Natural killer cell (primary cell): ENCODE data around the gene ZNF366. TPM values are rescaled to one million over a fixed set of nuclear protein-coding genes. Genes with fewer than 3 reads are reported as not detected.

Experiments
- ATAC-seq, 3 donors: fragments of 150-1000 bp in 2 of 3; fragments of 200-7000 bp in 1 of 3; cut with Tn5 transposase; 1 replicate in 1 of 3; 2 replicates in 2 of 3; pipeline ENCODE4 v1.10.0; 2021; ENCODE audit warnings: mild to moderate bottlenecking in 2 of 3, moderate library complexity in 2 of 3
- DNase-seq, 2 donors: peaks; one replicate each; pipeline versions ENCODE4 v3.0.0 to v3.0.0-alpha.2; 2013 to 2021; ENCODE audit warnings: mixed read lengths in 1 of 2
- H3K27ac ChIP-seq: one replicate; pipeline ENCODE4 v1.5.1; 2013; ENCODE audit warnings: mild to moderate bottlenecking, low read length
- H3K27me3 ChIP-seq: one replicate; pipeline ENCODE4 v1.6.1; 2013; ENCODE audit warnings: low read length; ENCODE audit not compliant: control insufficient read depth, insufficient read depth
- H3K36me3 ChIP-seq: one replicate; pipeline ENCODE4 v1.6.1; 2013; ENCODE audit warnings: low read length; ENCODE audit not compliant: control insufficient read depth, insufficient read depth
- H3K4me1 ChIP-seq: one replicate; pipeline ENCODE4 v1.6.1; 2013; ENCODE audit warnings: low read length; ENCODE audit not compliant: control insufficient read depth, insufficient read depth
- H3K4me3 ChIP-seq: one replicate; pipeline ENCODE4 v1.5.1; 2013; ENCODE audit warnings: low read length
- H3K9me3 ChIP-seq: one replicate; pipeline ENCODE4 v1.6.1; 2013; ENCODE audit warnings: low read length; ENCODE audit not compliant: control insufficient read depth, insufficient read depth
- H3K27ac Mint-ChIP-seq, 2 donors: one replicate each; pipeline ENCODE4 v1.8.0; 2022; ENCODE audit warnings: mild to moderate bottlenecking in 2 of 2, mixed read lengths in 2 of 2, moderate library complexity in 1 of 2
- H3K27me3 Mint-ChIP-seq, 2 donors: one replicate each; pipeline ENCODE4 v1.8.0; 2022; ENCODE audit warnings: low read depth in 2 of 2, mixed read lengths in 2 of 2
- H3K36me3 Mint-ChIP-seq: one replicate; pipeline ENCODE4 v1.8.0; 2022; ENCODE audit warnings: mixed read lengths
- H3K4me1 Mint-ChIP-seq, 2 donors: one replicate each; pipeline ENCODE4 v1.8.0; 2022; ENCODE audit warnings: mixed read lengths in 2 of 2
- H3K4me3 Mint-ChIP-seq: one replicate; pipeline ENCODE4 v1.8.0; 2022; ENCODE audit warnings: mild to moderate bottlenecking, moderate library complexity, mixed read lengths
- H3K9me3 Mint-ChIP-seq, 2 donors: one replicate each; pipeline ENCODE4 v1.8.0; 2022; ENCODE audit warnings: mixed read lengths in 2 of 2
- WGBS: methylation state at CpG from one replicate; pipeline ENCODE4 v1.1.7; 2013; ENCODE audit warnings: missing lambda C conversion rate; ENCODE audit not compliant: insufficient coverage; 5-methylcytosine and 5-hydroxymethylcytosine counted together
- intact Hi-C: fragments of 100-400 bp; cut with micrococcal nuclease; formaldehyde crosslinking; loops from one replicate; pipeline ENCODE4 v1.14.2; 2022
- total RNA-seq, 4 donors: library from RNA; stranded (reverse); fragments of 120-200 nt in 1 of 4; gene quantifications; one replicate each; pipeline versions ENCODE4 v1.2.3 to v1.2.4, GENCODE V29; 2013 to 2022
- TF ChIP-seq, protein P1 (sequence below): fragments of 200-600 bp; IDR thresholded peaks from one replicate; pipeline ENCODE4 v1.8.0; 2022; ENCODE audit warnings: antibody characterized with exemption

The ZNF366 gene
- total RNA-seq, 3 donors from 2014 or later (not counting 1 experiment from before 2014, with no cell fraction given), result 0.54 TPM; not detected in 2

DNA sequence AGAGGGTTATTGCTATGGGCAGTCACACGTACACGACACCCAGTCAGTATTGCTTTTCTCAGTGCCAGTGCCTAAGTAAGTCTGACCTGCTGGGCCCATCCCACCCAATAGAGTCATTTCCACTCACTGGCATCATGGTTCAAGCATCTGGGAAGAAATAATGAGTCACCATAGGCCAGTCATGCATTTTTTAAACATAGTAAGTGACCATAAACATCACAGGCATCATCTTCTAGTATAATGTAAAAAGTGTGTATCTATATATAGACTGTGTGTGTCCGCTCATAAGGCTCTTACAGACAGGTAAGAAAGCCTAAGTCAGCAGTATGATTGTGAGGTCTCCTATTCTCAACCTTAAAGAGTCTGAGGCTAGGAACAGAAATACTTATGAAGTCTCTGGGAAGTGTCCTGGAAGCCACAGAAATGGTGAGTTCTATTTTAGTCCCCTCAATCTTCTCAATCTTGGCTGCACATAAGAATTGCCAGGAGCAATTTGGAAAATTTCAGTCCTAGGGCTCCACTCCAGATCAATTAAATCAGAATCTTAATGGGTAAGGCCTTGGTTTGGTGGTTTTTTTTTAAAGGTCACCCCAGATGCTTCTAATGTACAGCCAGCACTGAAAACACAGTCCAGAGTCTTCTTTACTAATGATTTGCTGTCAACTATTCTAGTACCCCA is 65.2 kb downstream of the ZNF366 start:
- no peak for ATAC-seq
- intact Hi-C loops, result no loop called here
- TF ChIP-seq, protein P1, sequence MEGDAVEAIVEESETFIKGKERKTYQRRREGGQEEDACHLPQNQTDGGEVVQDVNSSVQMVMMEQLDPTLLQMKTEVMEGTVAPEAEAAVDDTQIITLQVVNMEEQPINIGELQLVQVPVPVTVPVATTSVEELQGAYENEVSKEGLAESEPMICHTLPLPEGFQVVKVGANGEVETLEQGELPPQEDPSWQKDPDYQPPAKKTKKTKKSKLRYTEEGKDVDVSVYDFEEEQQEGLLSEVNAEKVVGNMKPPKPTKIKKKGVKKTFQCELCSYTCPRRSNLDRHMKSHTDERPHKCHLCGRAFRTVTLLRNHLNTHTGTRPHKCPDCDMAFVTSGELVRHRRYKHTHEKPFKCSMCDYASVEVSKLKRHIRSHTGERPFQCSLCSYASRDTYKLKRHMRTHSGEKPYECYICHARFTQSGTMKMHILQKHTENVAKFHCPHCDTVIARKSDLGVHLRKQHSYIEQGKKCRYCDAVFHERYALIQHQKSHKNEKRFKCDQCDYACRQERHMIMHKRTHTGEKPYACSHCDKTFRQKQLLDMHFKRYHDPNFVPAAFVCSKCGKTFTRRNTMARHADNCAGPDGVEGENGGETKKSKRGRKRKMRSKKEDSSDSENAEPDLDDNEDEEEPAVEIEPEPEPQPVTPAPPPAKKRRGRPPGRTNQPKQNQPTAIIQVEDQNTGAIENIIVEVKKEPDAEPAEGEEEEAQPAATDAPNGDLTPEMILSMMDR, result no peak

DNA sequence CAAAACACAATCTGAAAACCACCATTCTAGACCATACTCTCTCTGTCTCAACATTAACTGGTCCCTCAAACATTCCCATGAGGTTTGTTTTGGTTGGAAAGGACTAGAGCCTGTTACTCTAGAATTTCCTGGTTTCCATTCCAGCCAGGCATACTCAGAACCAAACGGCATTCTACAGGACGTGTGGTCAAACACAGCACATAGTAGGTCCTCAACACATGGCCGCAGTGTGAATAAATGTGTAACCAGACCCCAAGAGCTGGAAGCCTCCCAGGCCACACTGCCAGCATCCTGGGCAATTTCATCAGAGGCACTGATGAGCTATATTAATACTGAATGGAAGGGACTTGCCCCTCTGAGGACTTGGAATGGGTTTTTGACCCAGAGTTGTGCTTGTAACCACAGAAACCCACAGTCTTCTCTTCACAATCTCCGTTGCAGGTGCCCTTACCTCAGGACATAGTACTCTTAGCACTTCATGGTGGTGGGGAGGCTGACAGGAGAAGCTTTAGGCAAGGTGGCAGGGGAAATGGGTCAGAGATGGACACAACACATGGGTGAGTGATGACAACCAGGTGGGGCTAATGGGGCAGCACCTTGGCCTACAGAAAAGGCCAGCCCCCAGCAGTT is 66.0 kb downstream of the ZNF366 start:
- H3K36me3 ChIP-seq, result no peaks in the 10 kb centered on the region
- Mint-ChIP-seq H3K4me3 (no peak overlapping the region), H3K27ac (no peak overlapping the region), H3K4me1 (no peaks in the 10 kb centered on the region), H3K9me3 (peaks cover 0 to 2% of the 10 kb centered on the region in 2 donors), H3K27me3 (peaks cover 0 to 6% of the 10 kb centered on the region in 2 donors), H3K36me3 (no peaks in the 10 kb centered on the region)
- DNase-seq (no peak), ATAC-seq (no peak)
- H3K9me3 ChIP-seq, result no peaks in the 10 kb centered on the region
- H3K27ac ChIP-seq, result no peak overlapping the region
- TF ChIP-seq, protein P1, result no peak
- intact Hi-C loops, result no loop called here
- no peak overlapping the region for H3K4me3 ChIP-seq
- H3K27me3 ChIP-seq, result no peaks in the 10 kb centered on the region
- H3K4me1 ChIP-seq, result no peaks in the 10 kb centered on the region
- 92% methylated on average over 4 of the region's 4 CpGs for WGBS

More for the DNA sequence above, 65.2 kb downstream of the ZNF366 start:
- Mint-ChIP-seq H3K4me1 (no peaks in the 10 kb centered on the region), H3K4me3 (no peak overlapping the region), H3K36me3 (no peaks in the 10 kb centered on the region), H3K9me3 (peaks cover 0 to 2% of the 10 kb centered on the region in 2 donors), H3K27me3 (peaks cover 0 to 6% of the 10 kb centered on the region in 2 donors), H3K27ac (no peak overlapping the region)
- Histone ChIP-seq H3K4me1 (no peaks in the 10 kb centered on the region), H3K36me3 (no peaks in the 10 kb centered on the region), H3K27me3 (no peaks in the 10 kb centered on the region), H3K27ac (no peak overlapping the region), H3K4me3 (no peak overlapping the region), H3K9me3 (no peaks in the 10 kb centered on the region)
- 96% methylated on average over 3 of the region's 3 CpGs for WGBS
- no peak for DNase-seq

DNA sequence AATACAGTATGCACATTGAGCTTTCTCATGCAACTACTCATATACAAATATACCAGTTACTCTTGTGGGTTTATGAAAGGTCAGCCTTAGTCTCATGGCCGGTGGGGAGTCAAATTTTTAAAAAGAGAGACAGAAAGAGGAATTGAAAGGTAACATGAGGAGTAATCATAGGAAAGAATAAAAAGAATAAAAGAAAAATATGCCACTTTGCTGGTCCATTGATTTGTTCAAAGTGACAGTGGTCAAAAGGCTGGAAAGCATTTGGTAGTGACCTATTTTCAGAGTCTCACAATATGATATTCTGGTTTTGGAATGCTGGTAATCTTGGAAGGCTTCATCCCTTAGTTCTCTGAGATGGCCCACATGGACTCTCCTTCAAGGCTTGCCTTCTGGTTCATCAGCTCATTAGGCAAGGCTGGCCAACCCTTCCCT is 67.0 kb downstream of the ZNF366 start:
- Mint-ChIP-seq H3K27me3 (peaks cover 0 to 6% of the 10 kb centered on the region in 2 donors), H3K27ac (no peak overlapping the region), H3K4me3 (no peak overlapping the region), H3K36me3 (no peaks in the 10 kb centered on the region), H3K9me3 (peaks cover 0 to 2% of the 10 kb centered on the region in 2 donors), H3K4me1 (no peaks in the 10 kb centered on the region)
- Histone ChIP-seq H3K27ac (no peak overlapping the region), H3K27me3 (no peaks in the 10 kb centered on the region), H3K36me3 (no peaks in the 10 kb centered on the region), H3K9me3 (no peaks in the 10 kb centered on the region), H3K4me1 (no peaks in the 10 kb centered on the region), H3K4me3 (no peak overlapping the region)
- intact Hi-C loops, result no loop called here
- TF ChIP-seq, protein P1, result no peak
- WGBS, result 60% methylated on average over 1 of the region's 1 CpG
- ATAC-seq (no peak), DNase-seq (no peak)
